ENCODE measurements around the gene WRAP73. TPM values are rescaled to one million over a fixed set of nuclear protein-coding genes. Genes with fewer than 3 reads are reported as not detected.

Gene WRAP73
- total RNA-seq, 4 donors from 2014 or later: 12.9 to 25.9 (median 15.7) TPM

GRCh38 chr1:3620708-3621107 lies 29.2 kb downstream of the WRAP73 start:
- DNase-seq (ENCODE audit: extremely low spot score): no peak
- TF ChIP-seq CTCF (IDR thresholded peaks at IDR 0.05) (no peak), POLR2A (IDR thresholded peaks at IDR 0.05; ENCODE audit: low read depth) (no peak), POLR2AphosphoS5 (IDR thresholded peaks at IDR 0.05) (no peak), EP300 (IDR thresholded peaks at IDR 0.05) (no peak)
- 85% methylated on average over 12 of the region's 12 CpGs for WGBS
- no peaks in the 10 kb centered on the region for H3K36me3 ChIP-seq
- H3K27me3 ChIP-seq: peaks cover 0 to 6% (median 0%) of the 10 kb centered on the region in 4 donors
- intact Hi-C loops (cut with DNase I): loop anchor here (2.0 kb wide), 1 partner anchor 130 kb away; no protein-coding TSS in a partner anchor
- peaks cover 17 to 45% (median 40%) of the 10 kb centered on the region in 4 donors for H3K4me1 ChIP-seq
- no peak overlapping the region for H3K4me3 ChIP-seq
- no peak overlapping the region for H3K27ac ChIP-seq (replicated peaks in 1 of 4)
- H3K9me3 ChIP-seq: no peaks in the 10 kb centered on the region

GRCh38 chr1:3618881-3619671 lies 30.8 kb downstream of the WRAP73 start:
- peak; percentile 80 to 88 (median 86) for TF ChIP-seq CTCF (IDR thresholded peaks at IDR 0.05)
- TF ChIP-seq EP300 (IDR thresholded peaks at IDR 0.05): no peak
- no peak for TF ChIP-seq POLR2AphosphoS5 (IDR thresholded peaks at IDR 0.05)
- no peak for TF ChIP-seq POLR2A (IDR thresholded peaks at IDR 0.05; ENCODE audit: low read depth)
- intact Hi-C loops (cut with DNase I): loop anchor here (5.0 kb wide), 1 partner anchor 52 kb away; no protein-coding TSS in a partner anchor
- 27% methylated on average over 12 of the region's 21 CpGs for WGBS
- H3K27ac ChIP-seq (replicated peaks in 1 of 4): no peak overlapping the region
- no peak overlapping the region for H3K4me3 ChIP-seq
- peaks cover 13 to 38% (median 34%) of the 10 kb centered on the region in 4 donors for H3K4me1 ChIP-seq
- H3K9me3 ChIP-seq: no peaks in the 10 kb centered on the region
- H3K27me3 ChIP-seq: peaks cover 0 to 12% (median 0%) of the 10 kb centered on the region in 4 donors
- H3K36me3 ChIP-seq: no peaks in the 10 kb centered on the region
- DNase-seq (ENCODE audit: extremely low spot score): peak; percentile 95

- DNase-seq (ENCODE audit: extremely low spot score): no peak
- H3K4me1 ChIP-seq: peaks cover 7 to 32% (median 28%) of the 10 kb centered on the region in 4 donors
- H3K4me3 ChIP-seq: no peak overlapping the region
- intact Hi-C loops (cut with DNase I): loop anchor here (5.0 kb wide), 1 partner anchor 51 kb away; no protein-coding TSS in a partner anchor
- peaks cover 0 to 17% (median 0%) of the 10 kb centered on the region in 4 donors for H3K27me3 ChIP-seq
- H3K9me3 ChIP-seq: no peaks in the 10 kb centered on the region
- TF ChIP-seq CTCF (IDR thresholded peaks at IDR 0.05) (no peak), EP300 (IDR thresholded peaks at IDR 0.05) (no peak), POLR2A (IDR thresholded peaks at IDR 0.05; ENCODE audit: low read depth) (no peak), POLR2AphosphoS5 (IDR thresholded peaks at IDR 0.05) (no peak)
- 78% methylated on average over 6 of the region's 9 CpGs for WGBS
- H3K36me3 ChIP-seq: no peaks in the 10 kb centered on the region
- no peak overlapping the region for H3K27ac ChIP-seq (replicated peaks in 1 of 4)
Observed at GRCh38 chr1:3618531-3618880, 31.4 kb downstream of the WRAP73 start.

GRCh38 chr1:3617806-3618345 lies 32.0 kb downstream of the WRAP73 start:
- H3K9me3 ChIP-seq: no peaks in the 10 kb centered on the region
- intact Hi-C loops (cut with DNase I): loop anchor here (5.0 kb wide), 1 partner anchor 51 kb away; no protein-coding TSS in a partner anchor

More at GRCh38 chr1:3617806-3618345, 32.0 kb downstream of the WRAP73 start:
- H3K4me3 ChIP-seq: no peak overlapping the region
- TF ChIP-seq CTCF (IDR thresholded peaks at IDR 0.05) (no peak), POLR2A (IDR thresholded peaks at IDR 0.05; ENCODE audit: low read depth) (no peak), POLR2AphosphoS5 (IDR thresholded peaks at IDR 0.05) (no peak), EP300 (IDR thresholded peaks at IDR 0.05) (no peak)
- WGBS: 86% methylated on average over 17 of the region's 18 CpGs
- no peaks in the 10 kb centered on the region for H3K36me3 ChIP-seq
- H3K27ac ChIP-seq (replicated peaks in 1 of 4): no peak overlapping the region
- H3K4me1 ChIP-seq: peaks cover under 1 to 26% (median 22%) of the 10 kb centered on the region in 4 donors
- peaks cover 0 to 21% (median 0%) of the 10 kb centered on the region in 4 donors for H3K27me3 ChIP-seq
- DNase-seq (ENCODE audit: extremely low spot score): no peak
